ENCODE data around the gene NPAT.

NPAT gene

DNA sequence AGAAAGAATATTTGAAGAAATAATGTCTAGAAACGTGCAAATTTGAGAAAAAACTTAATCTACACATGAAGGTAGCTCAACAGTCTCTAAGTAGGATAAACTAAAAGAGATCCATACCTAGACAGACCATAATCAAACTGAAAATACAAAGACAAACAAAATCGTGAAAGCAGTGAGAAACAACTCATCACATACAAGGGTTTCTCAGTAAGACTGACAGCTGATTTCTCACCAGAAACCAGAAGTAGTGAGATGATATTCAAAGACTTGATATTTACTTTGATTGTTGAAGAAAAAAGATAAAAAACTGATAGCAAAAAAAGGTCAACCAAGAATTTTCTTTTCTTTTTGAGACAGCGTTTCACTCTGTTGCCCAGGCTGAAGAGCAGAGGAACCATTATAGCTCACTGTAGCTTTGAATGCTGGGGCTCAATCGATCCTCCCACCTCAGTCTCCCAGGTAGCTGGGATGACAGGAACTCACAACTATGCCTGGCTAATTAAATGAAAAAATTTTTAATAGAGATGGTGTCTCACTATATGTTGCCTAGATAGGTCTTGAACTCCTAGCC lies 17.4 kb downstream of the NPAT start:
- TF ChIP-seq EZH2phosphoT487 (IDR thresholded peaks at IDR 0.05; ENCODE audit: borderline replicate concordance, low read length), result no peak
- TF ChIP-seq, protein P1, sequence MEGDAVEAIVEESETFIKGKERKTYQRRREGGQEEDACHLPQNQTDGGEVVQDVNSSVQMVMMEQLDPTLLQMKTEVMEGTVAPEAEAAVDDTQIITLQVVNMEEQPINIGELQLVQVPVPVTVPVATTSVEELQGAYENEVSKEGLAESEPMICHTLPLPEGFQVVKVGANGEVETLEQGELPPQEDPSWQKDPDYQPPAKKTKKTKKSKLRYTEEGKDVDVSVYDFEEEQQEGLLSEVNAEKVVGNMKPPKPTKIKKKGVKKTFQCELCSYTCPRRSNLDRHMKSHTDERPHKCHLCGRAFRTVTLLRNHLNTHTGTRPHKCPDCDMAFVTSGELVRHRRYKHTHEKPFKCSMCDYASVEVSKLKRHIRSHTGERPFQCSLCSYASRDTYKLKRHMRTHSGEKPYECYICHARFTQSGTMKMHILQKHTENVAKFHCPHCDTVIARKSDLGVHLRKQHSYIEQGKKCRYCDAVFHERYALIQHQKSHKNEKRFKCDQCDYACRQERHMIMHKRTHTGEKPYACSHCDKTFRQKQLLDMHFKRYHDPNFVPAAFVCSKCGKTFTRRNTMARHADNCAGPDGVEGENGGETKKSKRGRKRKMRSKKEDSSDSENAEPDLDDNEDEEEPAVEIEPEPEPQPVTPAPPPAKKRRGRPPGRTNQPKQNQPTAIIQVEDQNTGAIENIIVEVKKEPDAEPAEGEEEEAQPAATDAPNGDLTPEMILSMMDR (IDR thresholded peaks at IDR 0.05; ENCODE audit: low read depth, low read length, poor library complexity, severe bottlenecking), result no peak
- Histone ChIP-seq H3K9me3 (ENCODE audit: control insufficient read depth, insufficient read depth, low read length) (peaks cover 50% of the 10 kb centered on the region), H3K9me2 (replicated peaks; ENCODE audit: control insufficient read depth, low read length) (no peaks in the 10 kb centered on the region), H3K4me3 (ENCODE audit: low read length) (no peak overlapping the region), H3K27me3 (ENCODE audit: control insufficient read depth, low read length) (no peaks in the 10 kb centered on the region), H3K4me2 (ENCODE audit: low read length) (no peak overlapping the region), H3K4me1 (ENCODE audit: control insufficient read depth, low read length) (peaks cover 8% of the 10 kb centered on the region), H3K36me3 (ENCODE audit: control insufficient read depth, low read length) (peaks cover 99% of the 10 kb centered on the region), H4K20me1 (ENCODE audit: control insufficient read depth, insufficient read depth, low read depth, low read length) (0 out of 2 replicates have a peak, but pooled peaks cover 7% of the 10 kb centered on the region), H3K79me2 (ENCODE audit: control insufficient read depth, low read length) (peaks cover 100% of the 10 kb centered on the region), H3K27ac (ENCODE audit: low read depth, low read length) (no peak overlapping the region), H3F3A (ENCODE audit: control insufficient read depth, insufficient read depth) (no peaks in the 10 kb centered on the region)

DNA sequence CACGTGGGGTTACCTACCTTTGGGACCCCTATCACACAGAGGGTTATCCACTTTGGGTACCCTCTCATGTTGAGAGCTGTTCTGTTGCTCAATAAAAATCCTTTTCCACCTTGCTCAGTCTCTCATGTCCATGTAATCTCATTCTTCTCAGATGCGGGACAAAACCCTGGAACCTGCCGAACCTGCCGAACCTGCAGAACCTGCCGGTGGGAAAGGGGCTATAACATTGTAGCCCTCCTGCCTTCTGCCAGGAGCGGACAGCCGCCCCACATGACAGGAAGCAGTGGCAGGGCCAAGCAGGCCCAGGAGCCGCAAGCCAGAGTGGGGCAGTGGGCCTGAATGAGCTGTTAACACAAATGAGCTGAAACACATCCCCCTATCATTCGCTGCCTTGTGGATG lies 18.1 kb downstream of the NPAT start:
- H3K9me2 ChIP-seq (replicated peaks; ENCODE audit: control insufficient read depth, low read length), result no peaks in the 10 kb centered on the region
- H3K36me3 ChIP-seq (ENCODE audit: control insufficient read depth, low read length), result peaks cover 99% of the 10 kb centered on the region
- H3F3A ChIP-seq (ENCODE audit: control insufficient read depth, insufficient read depth), result no peaks in the 10 kb centered on the region
- 0 out of 2 replicates have a peak, but pooled peaks cover 10% of the 10 kb centered on the region for H4K20me1 ChIP-seq (ENCODE audit: control insufficient read depth, insufficient read depth, low read depth, low read length)
- H3K4me1 ChIP-seq (ENCODE audit: control insufficient read depth, low read length), result peaks cover 8% of the 10 kb centered on the region
- no peak overlapping the region for H3K4me3 ChIP-seq (ENCODE audit: low read length)
- no peaks in the 10 kb centered on the region for H3K27me3 ChIP-seq (ENCODE audit: control insufficient read depth, low read length)
- no peak overlapping the region for H3K4me2 ChIP-seq (ENCODE audit: low read length)
- TF ChIP-seq, protein P1 (IDR thresholded peaks at IDR 0.05; ENCODE audit: low read depth, low read length, poor library complexity, severe bottlenecking), result no peak
- no peak for TF ChIP-seq EZH2phosphoT487 (IDR thresholded peaks at IDR 0.05; ENCODE audit: borderline replicate concordance, low read length)
- no peak overlapping the region for H3K27ac ChIP-seq (ENCODE audit: low read depth, low read length)
- peaks cover 100% of the 10 kb centered on the region for H3K79me2 ChIP-seq (ENCODE audit: control insufficient read depth, low read length)
- peaks cover 50% of the 10 kb centered on the region for H3K9me3 ChIP-seq (ENCODE audit: control insufficient read depth, insufficient read depth, low read length)

DNA sequence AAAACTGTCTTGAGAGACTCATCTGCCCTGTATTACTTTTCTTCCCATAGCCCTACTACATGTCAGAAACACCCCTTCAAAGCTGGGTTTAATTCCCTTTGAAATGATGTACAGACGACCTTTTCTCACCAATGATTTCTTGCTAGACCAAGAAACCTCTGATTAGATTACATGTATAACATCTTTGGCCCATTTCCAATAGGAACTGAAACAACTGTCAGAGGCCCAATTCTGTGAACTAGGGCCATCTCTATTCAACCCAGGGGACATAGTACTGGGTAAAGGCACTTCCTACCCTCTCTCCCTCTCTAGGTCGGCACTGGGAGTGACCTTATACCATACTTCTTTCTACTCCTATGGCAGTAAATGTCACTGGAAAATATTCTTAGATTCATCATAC lies 19.4 kb downstream of the NPAT start:
- H3F3A ChIP-seq (ENCODE audit: control insufficient read depth, insufficient read depth), result no peaks in the 10 kb centered on the region
- H3K4me1 ChIP-seq (ENCODE audit: control insufficient read depth, low read length), result peaks cover 8% of the 10 kb centered on the region
- H3K36me3 ChIP-seq (ENCODE audit: control insufficient read depth, low read length), result peaks cover 100% of the 10 kb centered on the region
- no peaks in the 10 kb centered on the region for H3K9me2 ChIP-seq (replicated peaks; ENCODE audit: control insufficient read depth, low read length)
- peaks cover 42% of the 10 kb centered on the region for H3K9me3 ChIP-seq (ENCODE audit: control insufficient read depth, insufficient read depth, low read length)
- H3K27me3 ChIP-seq (ENCODE audit: control insufficient read depth, low read length), result no peaks in the 10 kb centered on the region
- H3K79me2 ChIP-seq (ENCODE audit: control insufficient read depth, low read length), result peaks cover 100% of the 10 kb centered on the region
- no peak overlapping the region for H3K4me3 ChIP-seq (ENCODE audit: low read length)
- H3K4me2 ChIP-seq (ENCODE audit: low read length), result no peak overlapping the region
- H4K20me1 ChIP-seq (ENCODE audit: control insufficient read depth, insufficient read depth, low read depth, low read length), result 0 out of 2 replicates have a peak, but pooled peaks cover 10% of the 10 kb centered on the region
- H3K27ac ChIP-seq (ENCODE audit: low read depth, low read length), result no peak overlapping the region
- TF ChIP-seq, protein P1 (IDR thresholded peaks at IDR 0.05; ENCODE audit: low read depth, low read length, poor library complexity, severe bottlenecking), result no peak
- no peak for TF ChIP-seq EZH2phosphoT487 (IDR thresholded peaks at IDR 0.05; ENCODE audit: borderline replicate concordance, low read length)
